ENCODE measurements around the gene LCAT. TPM values are rescaled to one million over a fixed set of nuclear protein-coding genes. Genes with fewer than 3 reads are reported as not detected.

LCAT gene
- polyA plus RNA-seq, 1 donor (not counting 4 experiments of a cell fraction or from before 2014, with no cell fraction given) = 6.5 TPM

DNA sequence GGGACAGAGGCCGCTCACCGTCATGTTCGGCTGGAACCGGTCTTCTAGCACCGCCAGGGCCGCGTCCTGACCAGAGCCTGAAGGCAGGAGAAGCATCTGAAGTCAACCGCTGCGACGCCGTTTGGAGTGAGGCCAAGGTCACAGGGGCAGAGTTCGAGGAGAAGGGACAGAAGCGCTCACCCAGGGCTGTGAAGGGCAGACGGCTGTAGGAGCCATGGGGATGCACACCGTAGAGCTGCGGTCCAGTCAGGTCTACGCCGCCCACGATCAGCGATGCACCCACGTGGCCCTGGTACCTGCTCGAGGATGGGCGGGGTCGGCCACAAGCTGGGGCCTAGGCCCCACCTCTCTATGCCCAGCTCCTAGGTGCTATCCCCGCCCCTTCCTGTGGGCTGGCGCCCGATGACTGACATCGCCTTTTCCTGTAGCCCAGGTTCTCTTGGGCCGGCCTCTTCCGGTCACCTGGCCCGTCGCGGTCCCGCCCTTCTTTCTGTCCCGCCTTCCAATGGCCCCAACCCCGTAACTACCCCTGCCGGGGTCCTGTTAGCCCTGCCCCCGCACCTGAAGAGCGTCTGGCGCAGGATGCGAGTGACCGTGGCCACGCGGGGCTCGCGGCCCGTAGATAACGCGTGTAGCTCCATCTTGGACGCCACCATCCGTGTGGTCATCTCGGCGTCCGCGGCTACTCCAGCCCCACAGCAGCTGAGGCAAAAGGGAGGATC, 8.4 kb downstream of the LCAT start:
- TF ChIP-seq CTCF (optimal IDR thresholded peaks at IDR 0.05 in 1 of 3, IDR thresholded peaks at IDR 0.05 in 1 of 3, conservative IDR thresholded peaks at IDR 0.05 in 1 of 3; ENCODE audit: extremely low read depth in 1 of 3, insufficient read depth in 2 of 3, low read length in 3 of 3) (no peak), EZH2 (IDR thresholded peaks at IDR 0.05; ENCODE audit: low read length) (no peak)
- peak; percentile 83 for FAIRE-seq

GRCh38 chr16:67935101-67935401, 8.9 kb downstream of the LCAT start:
- H3K27ac ChIP-seq (ENCODE audit: control insufficient read depth, insufficient read depth, low read length) = peak overlapping the region; percentile 60
- H4K20me1 ChIP-seq (ENCODE audit: control insufficient read depth, extremely low read depth, insufficient read depth, low read length) = no peaks in the 10 kb centered on the region
- DNase-seq (ENCODE audit: low read depth, low spot score) (no peak), FAIRE-seq (no peak)
- H3K4me1 ChIP-seq (ENCODE audit: control insufficient read depth, extremely low read depth, insufficient read depth, low read length) = peaks cover 27% of the 10 kb centered on the region
- TF ChIP-seq CTCF (optimal IDR thresholded peaks at IDR 0.05 in 1 of 3, IDR thresholded peaks at IDR 0.05 in 1 of 3, conservative IDR thresholded peaks at IDR 0.05 in 1 of 3; ENCODE audit: extremely low read depth in 1 of 3, insufficient read depth in 2 of 3, low read length in 3 of 3) (no peak), EZH2 (IDR thresholded peaks at IDR 0.05; ENCODE audit: low read length) (no peak)
- H3K9me3 ChIP-seq (ENCODE audit: control insufficient read depth, low read depth, low read length) = no peaks in the 10 kb centered on the region
- dilution Hi-C loops (cut with MboI; ENCODE audit: extremely low pct_ligation_motif_present, low sequenced_read_pairs) = no loop called here
- H3K4me2 ChIP-seq (ENCODE audit: control insufficient read depth, extremely low read depth, insufficient read depth, low read depth, low read length) = peak overlapping the region; percentile 63
- peak overlapping the region; percentile 89 to 95 (median 91) for H3K4me3 ChIP-seq (ENCODE audit: control insufficient read depth in 2 of 3, extremely low read depth in 1 of 3, insufficient read depth in 2 of 3, low read depth in 1 of 3, low read length in 3 of 3)
- H2AFZ ChIP-seq (ENCODE audit: control insufficient read depth, low read length) = peak overlapping the region; percentile 82
- peak overlapping the region; percentile 92 for H3K9ac ChIP-seq (ENCODE audit: control insufficient read depth, extremely low read depth, insufficient read depth, low read length)
- peaks cover 7 to 15% of the 10 kb centered on the region in 2 experiments for H3K36me3 ChIP-seq (ENCODE audit: control insufficient read depth in 2 of 2, extremely low read depth in 1 of 2, insufficient read depth in 2 of 2, low read length in 2 of 2)
- H3K27me3 ChIP-seq (ENCODE audit: control insufficient read depth, extremely low read depth, insufficient read depth, low read length) = no peaks in the 10 kb centered on the region
- H3K79me2 ChIP-seq (ENCODE audit: control insufficient read depth, insufficient read depth, low read length) = peaks cover 7% of the 10 kb centered on the region
- no peaks in the 10 kb centered on the region for H3K9me1 ChIP-seq (ENCODE audit: control insufficient read depth, extremely low read depth, insufficient read depth, low read length)

More for the DNA sequence above, 8.4 kb downstream of the LCAT start:
- H3K4me3 ChIP-seq (ENCODE audit: control insufficient read depth in 2 of 3, extremely low read depth in 1 of 3, insufficient read depth in 2 of 3, low read depth in 1 of 3, low read length in 3 of 3) = peak overlapping the region; percentile 89 to 95 (median 91)
- H3K9me1 ChIP-seq (ENCODE audit: control insufficient read depth, extremely low read depth, insufficient read depth, low read length) = no peaks in the 10 kb centered on the region
- peak overlapping the region; percentile 63 for H3K4me2 ChIP-seq (ENCODE audit: control insufficient read depth, extremely low read depth, insufficient read depth, low read depth, low read length)
- peak overlapping the region; percentile 82 for H2AFZ ChIP-seq (ENCODE audit: control insufficient read depth, low read length)
- H3K79me2 ChIP-seq (ENCODE audit: control insufficient read depth, insufficient read depth, low read length) = peaks cover 10% of the 10 kb centered on the region
- peak overlapping the region; percentile 81 for H3K27ac ChIP-seq (ENCODE audit: control insufficient read depth, insufficient read depth, low read length)
- DNase-seq (ENCODE audit: low read depth, low spot score) = peak; percentile 93
- no peaks in the 10 kb centered on the region for H3K27me3 ChIP-seq (ENCODE audit: control insufficient read depth, extremely low read depth, insufficient read depth, low read length)
- dilution Hi-C loops (cut with MboI; ENCODE audit: extremely low pct_ligation_motif_present, low sequenced_read_pairs) = no loop called here
- H3K4me1 ChIP-seq (ENCODE audit: control insufficient read depth, extremely low read depth, insufficient read depth, low read length) = peaks cover 27% of the 10 kb centered on the region
- H3K9ac ChIP-seq (ENCODE audit: control insufficient read depth, extremely low read depth, insufficient read depth, low read length) = peak overlapping the region; percentile 92
- no peaks in the 10 kb centered on the region for H3K9me3 ChIP-seq (ENCODE audit: control insufficient read depth, low read depth, low read length)
- peaks cover 7 to 18% of the 10 kb centered on the region in 2 experiments for H3K36me3 ChIP-seq (ENCODE audit: control insufficient read depth in 2 of 2, extremely low read depth in 1 of 2, insufficient read depth in 2 of 2, low read length in 2 of 2)
- H4K20me1 ChIP-seq (ENCODE audit: control insufficient read depth, extremely low read depth, insufficient read depth, low read length) = no peaks in the 10 kb centered on the region
